H1 (cell line): ENCODE results near the gene CD52.

ENCODE experiments used
- CEBPB ChIP-seq: IDR thresholded peaks from 2 replicates; pipeline ENCODE4 v1.6.1; 2012; ENCODE audit warnings: low read depth, low read length
- FOSL1 ChIP-seq: IDR thresholded peaks from 2 replicates; pipeline ENCODE4 v1.6.1; 2011; ENCODE audit warnings: mild to moderate bottlenecking, low read depth, low read length, moderate library complexity; ENCODE audit not compliant: insufficient read depth
- GABPA ChIP-seq: IDR thresholded peaks from 2 replicates; pipeline ENCODE4 v1.6.1; 2011; ENCODE audit warnings: mild to moderate bottlenecking, low read length, moderate library complexity, borderline replicate concordance; ENCODE audit not compliant: insufficient read depth
- JUND ChIP-seq: IDR thresholded peaks from 2 replicates; pipeline ENCODE4 v1.6.1; 2011; ENCODE audit warnings: mild to moderate bottlenecking, improper control_type of control experiment, low read length
- MAFK ChIP-seq: IDR thresholded peaks from 2 replicates; pipeline ENCODE4 v1.6.1; 2012; ENCODE audit warnings: low read depth, mild to moderate bottlenecking, improper control_type of control experiment, low read length
- POLR2A ChIP-seq, 2 experiments: IDR thresholded peaks; 1 replicate in 1 of 2; 2 replicates in 1 of 2; pipeline ENCODE4 v1.6.1; 2011; ENCODE audit warnings: low read depth in 2 of 2, low read length in 2 of 2, mild to moderate bottlenecking in 2 of 2; ENCODE audit errors: control extremely low read depth in 1 of 2
- POLR2AphosphoS5 ChIP-seq: IDR thresholded peaks from 2 replicates; pipeline ENCODE4 v1.6.1; 2011; ENCODE audit warnings: low read depth, low read length
- SIX5 ChIP-seq: IDR thresholded peaks from 2 replicates; pipeline ENCODE4 v1.6.1; 2011; ENCODE audit warnings: mild to moderate bottlenecking, low read depth, low read length
- TAF1 ChIP-seq: IDR thresholded peaks from 2 replicates; pipeline ENCODE4 v1.6.1; 2011; ENCODE audit warnings: mild to moderate bottlenecking, low read depth, low read length
- TCF12 ChIP-seq: IDR thresholded peaks from 2 replicates; pipeline ENCODE4 v1.6.1; 2011; ENCODE audit warnings: low read depth, mild to moderate bottlenecking, low read length
- YY1 ChIP-seq: IDR thresholded peaks from 2 replicates; pipeline ENCODE4 v1.6.1; 2011; ENCODE audit warnings: low read depth, mild to moderate bottlenecking, low read length
- TF ChIP-seq, protein P1 (sequence below), 3 experiments: IDR thresholded peaks; 1 replicate in 2 of 3; 2 replicates in 1 of 3; pipeline versions ENCODE4 v1.5.1 to v1.6.1; 2011; ENCODE audit warnings: low read length in 3 of 3, mild to moderate bottlenecking in 3 of 3, inconsistent platforms in 2 of 3, low read depth in 1 of 3, moderate library complexity in 1 of 3; ENCODE audit not compliant: insufficient read depth in 1 of 3; ENCODE audit errors: control extremely low read depth in 1 of 3
- TF ChIP-seq, protein P2 (sequence below): IDR thresholded peaks from 2 replicates; pipeline ENCODE4 v1.6.1; 2012; ENCODE audit warnings: inconsistent platforms
- TF ChIP-seq, protein P3 (sequence below): IDR thresholded peaks from 2 replicates; pipeline ENCODE4 v1.6.1; 2011; ENCODE audit warnings: low read length, improper control_type of control experiment

DNA sequence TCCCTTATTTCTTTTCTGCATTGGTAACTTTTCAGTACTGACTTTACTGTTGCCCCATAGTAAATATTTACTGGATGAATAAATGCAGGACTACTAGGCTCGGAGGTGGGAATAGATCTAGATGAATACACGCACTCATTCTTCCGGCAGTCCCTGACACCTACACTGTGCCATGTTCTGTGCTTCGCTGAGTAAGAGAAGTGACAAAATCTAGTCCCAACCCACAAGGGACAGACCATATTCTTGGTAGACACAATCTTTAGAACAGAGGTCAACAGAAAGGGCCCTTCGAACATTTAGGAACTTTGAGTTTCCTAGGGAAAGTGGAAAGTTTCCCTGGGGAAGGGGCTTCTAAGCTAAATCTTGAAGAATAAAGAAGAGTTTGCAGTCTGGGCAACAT, 3.3 kb upstream of the CD52 start:
- TF ChIP-seq POLR2A (IDR thresholded peaks at IDR 0.05; ENCODE audit: control extremely low read depth in 1 of 2, low read depth in 2 of 2, low read length in 2 of 2): no peak
- TF ChIP-seq CEBPB: no peak
- no peak for TF ChIP-seq SIX5
- TF ChIP-seq, protein P1, sequence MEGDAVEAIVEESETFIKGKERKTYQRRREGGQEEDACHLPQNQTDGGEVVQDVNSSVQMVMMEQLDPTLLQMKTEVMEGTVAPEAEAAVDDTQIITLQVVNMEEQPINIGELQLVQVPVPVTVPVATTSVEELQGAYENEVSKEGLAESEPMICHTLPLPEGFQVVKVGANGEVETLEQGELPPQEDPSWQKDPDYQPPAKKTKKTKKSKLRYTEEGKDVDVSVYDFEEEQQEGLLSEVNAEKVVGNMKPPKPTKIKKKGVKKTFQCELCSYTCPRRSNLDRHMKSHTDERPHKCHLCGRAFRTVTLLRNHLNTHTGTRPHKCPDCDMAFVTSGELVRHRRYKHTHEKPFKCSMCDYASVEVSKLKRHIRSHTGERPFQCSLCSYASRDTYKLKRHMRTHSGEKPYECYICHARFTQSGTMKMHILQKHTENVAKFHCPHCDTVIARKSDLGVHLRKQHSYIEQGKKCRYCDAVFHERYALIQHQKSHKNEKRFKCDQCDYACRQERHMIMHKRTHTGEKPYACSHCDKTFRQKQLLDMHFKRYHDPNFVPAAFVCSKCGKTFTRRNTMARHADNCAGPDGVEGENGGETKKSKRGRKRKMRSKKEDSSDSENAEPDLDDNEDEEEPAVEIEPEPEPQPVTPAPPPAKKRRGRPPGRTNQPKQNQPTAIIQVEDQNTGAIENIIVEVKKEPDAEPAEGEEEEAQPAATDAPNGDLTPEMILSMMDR (IDR thresholded peaks at IDR 0.05; ENCODE audit: control extremely low read depth in 1 of 3, insufficient read depth in 1 of 3, low read depth in 1 of 3, low read length in 3 of 3): no peak
- TF ChIP-seq, protein P2, sequence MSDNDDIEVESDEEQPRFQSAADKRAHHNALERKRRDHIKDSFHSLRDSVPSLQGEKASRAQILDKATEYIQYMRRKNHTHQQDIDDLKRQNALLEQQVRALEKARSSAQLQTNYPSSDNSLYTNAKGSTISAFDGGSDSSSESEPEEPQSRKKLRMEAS: no peak
- TF ChIP-seq MAFK: no peak
- TF ChIP-seq GABPA: no peak
- no peak for TF ChIP-seq TAF1
- no peak for TF ChIP-seq POLR2AphosphoS5
- no peak for TF ChIP-seq YY1
- TF ChIP-seq FOSL1: no peak
- TF ChIP-seq TCF12: no peak
- TF ChIP-seq, protein P3, sequence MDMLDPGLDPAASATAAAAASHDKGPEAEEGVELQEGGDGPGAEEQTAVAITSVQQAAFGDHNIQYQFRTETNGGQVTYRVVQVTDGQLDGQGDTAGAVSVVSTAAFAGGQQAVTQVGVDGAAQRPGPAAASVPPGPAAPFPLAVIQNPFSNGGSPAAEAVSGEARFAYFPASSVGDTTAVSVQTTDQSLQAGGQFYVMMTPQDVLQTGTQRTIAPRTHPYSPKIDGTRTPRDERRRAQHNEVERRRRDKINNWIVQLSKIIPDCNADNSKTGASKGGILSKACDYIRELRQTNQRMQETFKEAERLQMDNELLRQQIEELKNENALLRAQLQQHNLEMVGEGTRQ: no peak
- TF ChIP-seq JUND: no peak
